Type B pancreatic cell (in vitro differentiated cells): ENCODE data around the gene CMPK1. TPM values are rescaled to one million over a fixed set of nuclear protein-coding genes. Genes with fewer than 3 reads are reported as not detected.
A peak's percentile ranks its signal among the peaks of the same experiment; 100 is the strongest.

ENCODE experiments used
- DNase-seq: peaks from one replicate; pipeline ENCODE4 v3.0.0; 2021; ENCODE audit warnings: mixed read lengths; ENCODE audit not compliant: unreplicated experiment; ENCODE audit errors: extremely low spot score
- H3K27ac Mint-ChIP-seq: 2 replicates; pipeline ENCODE4 v1.8.0; 2021; ENCODE audit warnings: mild to moderate bottlenecking, mixed read lengths
- H3K27me3 Mint-ChIP-seq: 2 replicates; pipeline ENCODE4 v1.8.0; 2021; ENCODE audit warnings: mixed read lengths
- H3K36me3 Mint-ChIP-seq: 2 replicates; pipeline ENCODE4 v1.8.0; 2021; ENCODE audit warnings: mixed read lengths
- H3K4me1 Mint-ChIP-seq: one replicate; pipeline ENCODE4 v1.8.0; 2021; ENCODE audit warnings: mixed read lengths; ENCODE audit not compliant: unreplicated experiment
- H3K4me3 Mint-ChIP-seq: 2 replicates; pipeline ENCODE4 v1.8.0; 2021; ENCODE audit warnings: mild to moderate bottlenecking, mixed read lengths
- H3K9me3 Mint-ChIP-seq: 2 replicates; pipeline ENCODE4 v1.8.0; 2021; ENCODE audit warnings: mixed read lengths
- CTCF ChIP-seq: fragments of 200-600 bp; sonication (generic); conservative IDR thresholded peaks from 2 replicates; pipeline ENCODE4 v1.5.0; 2021; ENCODE audit warnings: antibody characterized with exemption, mild to moderate bottlenecking
- total RNA-seq: library from RNA; stranded (reverse); gene quantifications from 2 replicates; pipeline ENCODE4 v1.2.1, GENCODE V29; 2021; ENCODE audit warnings: low replicate concordance

CMPK1 gene
- total RNA-seq, 1 donor from 2014 or later = 53.2 TPM

- no peak for DNase-seq
- no peak overlapping the region for H3K27ac Mint-ChIP-seq
- H3K9me3 Mint-ChIP-seq = no peaks in the 10 kb centered on the region
- peaks cover 27% of the 10 kb centered on the region for H3K4me1 Mint-ChIP-seq
- no peak overlapping the region for H3K4me3 Mint-ChIP-seq
- H3K27me3 Mint-ChIP-seq = peaks cover 43% of the 10 kb centered on the region
- H3K36me3 Mint-ChIP-seq = no peaks in the 10 kb centered on the region
- no peak for TF ChIP-seq CTCF
Measured at GRCh38 chr1:47411436-47411835, 77.8 kb downstream of the CMPK1 start.

GRCh38 chr1:47412437-47412836, 78.8 kb downstream of the CMPK1 start:
- Mint-ChIP-seq H3K4me3 (no peak overlapping the region), H3K27me3 (peaks cover 49% of the 10 kb centered on the region), H3K27ac (no peak overlapping the region), H3K4me1 (peaks cover 27% of the 10 kb centered on the region), H3K9me3 (no peaks in the 10 kb centered on the region), H3K36me3 (no peaks in the 10 kb centered on the region)
- no peak for DNase-seq
- TF ChIP-seq CTCF = no peak

GRCh38 chr1:47415728-47416318, 82.2 kb downstream of the CMPK1 start, which contains the start of gene FOXE3:
TSS of gene FOXE3 (plus strand) at chr1:47416285. CDS start at chr1:47416316, 31 bp downstream.
- Mint-ChIP-seq H3K36me3 (no peaks in the 10 kb centered on the region), H3K27me3 (peaks cover 72% of the 10 kb centered on the region), H3K4me3 (peak within 1 kb of the TSS; percentile 82), H3K9me3 (no peaks in the 10 kb centered on the region), H3K27ac (no peak within 1 kb of the TSS), H3K4me1 (no peaks in the 10 kb centered on the region)
- no peak for TF ChIP-seq CTCF
- no peak for DNase-seq

GRCh38 chr1:47416319-47417169, 83.0 kb downstream of the CMPK1 start:
- Mint-ChIP-seq H3K4me1 (no peaks in the 10 kb centered on the region), H3K4me3 (peak overlapping the region; percentile 82), H3K27ac (no peak overlapping the region), H3K27me3 (peaks cover 78% of the 10 kb centered on the region), H3K36me3 (no peaks in the 10 kb centered on the region), H3K9me3 (no peaks in the 10 kb centered on the region)
- no peak for DNase-seq
- no peak for TF ChIP-seq CTCF

- H3K36me3 Mint-ChIP-seq = no peaks in the 10 kb centered on the region
- H3K4me1 Mint-ChIP-seq = no peaks in the 10 kb centered on the region
- H3K4me3 Mint-ChIP-seq = peak overlapping the region; percentile 74
Measured at GRCh38 chr1:47417170-47418044, 83.8 kb downstream of the CMPK1 start.

More at GRCh38 chr1:47417170-47418044, 83.8 kb downstream of the CMPK1 start:
- no peak for TF ChIP-seq CTCF
- Mint-ChIP-seq H3K27ac (peak overlapping the region; percentile 46), H3K9me3 (no peaks in the 10 kb centered on the region), H3K27me3 (peaks cover 81% of the 10 kb centered on the region)
- DNase-seq = no peak
